ENCODE results near the gene EIF1AD.

The EIF1AD gene

DNA sequence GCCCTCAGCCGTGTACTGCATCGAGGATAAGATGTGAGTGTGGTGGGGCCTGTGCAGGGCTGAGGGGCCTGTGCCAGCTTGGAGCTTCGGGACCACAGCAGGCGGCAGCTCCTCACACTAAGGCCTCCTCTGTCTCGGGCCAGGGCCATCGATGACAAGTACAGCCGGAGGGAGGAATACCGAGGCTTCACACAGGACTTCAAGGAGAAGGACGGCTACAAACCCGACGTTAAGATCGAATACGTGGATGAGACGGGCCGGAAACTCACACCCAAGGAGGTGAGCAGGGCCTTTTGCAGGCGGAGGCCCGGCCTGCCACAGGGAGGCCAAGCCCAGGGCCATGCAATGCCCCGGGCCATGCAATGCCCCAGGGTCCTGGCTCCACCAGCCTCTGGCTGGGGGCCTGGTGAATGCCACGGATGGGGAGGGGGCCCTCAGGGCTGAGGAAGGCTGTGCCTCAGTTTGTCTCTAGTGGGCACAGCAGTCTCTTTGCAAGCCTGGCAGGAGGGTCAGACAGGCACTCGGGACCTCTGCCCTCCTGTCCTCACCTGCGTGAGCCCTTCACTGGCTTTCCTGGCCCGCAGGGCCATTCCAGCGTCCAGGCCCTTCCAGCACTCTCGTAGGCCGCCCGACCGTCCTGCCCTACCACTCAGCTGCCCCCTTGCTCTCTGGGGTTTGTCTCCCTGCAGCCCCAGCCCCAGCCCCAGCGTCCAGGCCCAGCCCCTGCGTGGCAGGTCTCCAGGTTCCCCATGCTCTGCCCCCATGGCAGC lies 24.2 kb downstream of the EIF1AD start:
- Histone ChIP-seq H3K4me3 (ENCODE audit: low read length) (no peak overlapping the region), H3K9ac (ENCODE audit: low read length) (no peak overlapping the region), H3K36me3 (replicated peaks; ENCODE audit: insufficient read depth, low read length) (no peaks in the 10 kb centered on the region), H3K4me1 (ENCODE audit: low read length) (no peaks in the 10 kb centered on the region), H3K4me2 (ENCODE audit: low read depth, low read length) (no peak overlapping the region), H3K9me2 (replicated peaks; ENCODE audit: insufficient read depth, low read length) (no peaks in the 10 kb centered on the region), H4K20me1 (ENCODE audit: insufficient read depth, low read length) (no peaks in the 10 kb centered on the region), H3K27ac (ENCODE audit: low read length) (no peak overlapping the region), H3F3A (ENCODE audit: insufficient read depth, low read length) (no peaks in the 10 kb centered on the region), H3K79me2 (ENCODE audit: low read length) (no peaks in the 10 kb centered on the region), H3K27me3 (replicated peaks; ENCODE audit: insufficient read depth, low read length) (no peaks in the 10 kb centered on the region), H3K9me3 (replicated peaks; ENCODE audit: insufficient read depth, low read length) (no peaks in the 10 kb centered on the region), H2AFZ (ENCODE audit: low read length) (no peak overlapping the region)
- TF ChIP-seq EZH2phosphoT487 (IDR thresholded peaks at IDR 0.05; ENCODE audit: low read length) (no peak), EZH2 (optimal IDR thresholded peaks at IDR 0.05; ENCODE audit: low read depth, low read length) (no peak)
- TF ChIP-seq, protein P1, sequence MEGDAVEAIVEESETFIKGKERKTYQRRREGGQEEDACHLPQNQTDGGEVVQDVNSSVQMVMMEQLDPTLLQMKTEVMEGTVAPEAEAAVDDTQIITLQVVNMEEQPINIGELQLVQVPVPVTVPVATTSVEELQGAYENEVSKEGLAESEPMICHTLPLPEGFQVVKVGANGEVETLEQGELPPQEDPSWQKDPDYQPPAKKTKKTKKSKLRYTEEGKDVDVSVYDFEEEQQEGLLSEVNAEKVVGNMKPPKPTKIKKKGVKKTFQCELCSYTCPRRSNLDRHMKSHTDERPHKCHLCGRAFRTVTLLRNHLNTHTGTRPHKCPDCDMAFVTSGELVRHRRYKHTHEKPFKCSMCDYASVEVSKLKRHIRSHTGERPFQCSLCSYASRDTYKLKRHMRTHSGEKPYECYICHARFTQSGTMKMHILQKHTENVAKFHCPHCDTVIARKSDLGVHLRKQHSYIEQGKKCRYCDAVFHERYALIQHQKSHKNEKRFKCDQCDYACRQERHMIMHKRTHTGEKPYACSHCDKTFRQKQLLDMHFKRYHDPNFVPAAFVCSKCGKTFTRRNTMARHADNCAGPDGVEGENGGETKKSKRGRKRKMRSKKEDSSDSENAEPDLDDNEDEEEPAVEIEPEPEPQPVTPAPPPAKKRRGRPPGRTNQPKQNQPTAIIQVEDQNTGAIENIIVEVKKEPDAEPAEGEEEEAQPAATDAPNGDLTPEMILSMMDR (IDR thresholded peaks at IDR 0.05; ENCODE audit: low read length) = no peak
- no peak for DNase-seq

DNA sequence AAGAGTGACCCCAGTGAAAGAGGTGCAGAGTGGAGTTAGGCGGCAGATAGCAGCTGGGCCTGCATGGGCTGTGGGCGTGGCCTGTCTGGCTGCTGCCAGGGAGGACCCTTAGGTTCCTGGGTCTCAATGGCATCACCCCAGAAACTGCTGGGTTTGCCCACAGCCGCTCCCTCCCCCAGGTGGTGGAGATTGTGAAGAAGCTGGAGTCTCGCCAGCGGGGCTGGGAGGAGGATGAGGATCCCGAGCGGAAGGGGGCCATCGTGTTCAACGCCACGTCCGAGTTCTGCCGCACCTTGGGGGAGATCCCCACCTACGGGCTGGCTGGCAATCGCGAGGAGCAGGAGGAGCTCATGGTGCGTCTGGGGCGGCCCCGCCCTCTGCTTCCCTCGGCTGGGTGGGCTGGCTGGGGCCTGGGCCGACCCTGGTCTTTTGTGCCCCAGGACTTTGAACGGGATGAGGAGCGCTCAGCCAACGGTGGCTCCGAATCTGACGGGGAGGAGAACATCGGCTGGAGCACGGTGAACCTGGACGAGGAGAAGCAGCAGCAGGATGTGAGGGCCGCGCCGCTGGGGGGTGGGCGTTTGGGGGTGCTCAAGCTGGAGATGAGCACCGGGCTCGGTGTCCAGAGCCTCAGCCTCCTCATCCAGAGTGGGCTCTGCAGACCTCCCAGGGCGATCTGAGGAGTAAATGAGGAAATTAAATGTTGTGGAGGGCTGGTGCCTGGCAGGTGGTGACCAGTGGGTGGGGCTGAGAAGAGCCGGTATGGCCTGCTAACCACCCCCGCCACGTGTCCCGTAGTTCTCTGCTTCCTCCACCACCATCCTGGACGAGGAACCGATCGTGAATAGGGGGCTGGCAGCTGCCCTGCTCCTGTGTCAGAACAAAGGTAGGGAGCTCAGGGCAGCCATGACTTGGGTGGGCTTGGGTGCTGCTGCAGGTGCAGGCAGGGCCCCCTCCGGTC lies 25.5 kb downstream of the EIF1AD start:
- Histone ChIP-seq H3K9me3 (replicated peaks; ENCODE audit: insufficient read depth, low read length) (no peaks in the 10 kb centered on the region), H3K4me3 (ENCODE audit: low read length) (no peak overlapping the region), H3K79me2 (ENCODE audit: low read length) (no peaks in the 10 kb centered on the region), H3K9ac (ENCODE audit: low read length) (no peak overlapping the region), H3K9me2 (replicated peaks; ENCODE audit: insufficient read depth, low read length) (no peaks in the 10 kb centered on the region), H3K36me3 (replicated peaks; ENCODE audit: insufficient read depth, low read length) (no peaks in the 10 kb centered on the region; the same call in 1 of the 2 replicates), H2AFZ (ENCODE audit: low read length) (no peak overlapping the region), H3K4me1 (ENCODE audit: low read length) (no peaks in the 10 kb centered on the region), H3K27ac (ENCODE audit: low read length) (no peak overlapping the region), H4K20me1 (ENCODE audit: insufficient read depth, low read length) (no peaks in the 10 kb centered on the region), H3K27me3 (replicated peaks; ENCODE audit: insufficient read depth, low read length) (no peaks in the 10 kb centered on the region), H3K4me2 (ENCODE audit: low read depth, low read length) (no peak overlapping the region), H3F3A (ENCODE audit: insufficient read depth, low read length) (no peaks in the 10 kb centered on the region)
- DNase-seq = no peak
- TF ChIP-seq, protein P1 (IDR thresholded peaks at IDR 0.05; ENCODE audit: low read length) = no peak
- TF ChIP-seq EZH2phosphoT487 (IDR thresholded peaks at IDR 0.05; ENCODE audit: low read length) = no peak

DNA sequence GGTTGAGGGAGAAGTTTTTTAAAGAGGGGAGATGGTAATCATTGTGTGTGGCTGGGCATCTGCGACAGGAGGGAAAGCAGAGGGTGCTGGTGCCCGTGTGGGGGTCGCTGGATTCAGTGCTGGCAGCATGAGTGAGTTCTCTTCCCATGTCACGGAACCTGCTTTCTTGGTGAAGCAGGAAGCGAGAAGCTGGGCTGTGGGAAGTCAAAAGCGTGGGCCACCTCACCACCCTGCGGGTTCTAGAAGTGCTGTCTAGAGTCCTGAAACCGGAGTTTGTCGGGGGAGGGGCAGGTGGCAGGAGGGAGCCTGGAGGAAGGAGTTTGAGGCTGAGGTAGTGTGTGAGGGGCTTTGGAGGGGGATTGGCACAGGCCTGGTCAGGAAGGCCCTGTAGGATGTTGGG lies 26.2 kb downstream of the EIF1AD start:
- DNase-seq = no peak
- no peak overlapping the region for H2AFZ ChIP-seq (ENCODE audit: low read length)
- TF ChIP-seq EZH2phosphoT487 (IDR thresholded peaks at IDR 0.05; ENCODE audit: low read length) = no peak
- TF ChIP-seq EZH2 (optimal IDR thresholded peaks at IDR 0.05; ENCODE audit: low read depth, low read length) = no peak
- TF ChIP-seq, protein P1 (IDR thresholded peaks at IDR 0.05; ENCODE audit: low read length) = no peak
- H3K79me2 ChIP-seq (ENCODE audit: low read length) = no peaks in the 10 kb centered on the region
- H3K4me3 ChIP-seq (ENCODE audit: low read length) = no peak overlapping the region
- H4K20me1 ChIP-seq (ENCODE audit: insufficient read depth, low read length) = no peaks in the 10 kb centered on the region
- H3F3A ChIP-seq (ENCODE audit: insufficient read depth, low read length) = no peaks in the 10 kb centered on the region
- H3K4me2 ChIP-seq (ENCODE audit: low read depth, low read length) = no peak overlapping the region
- no peak overlapping the region for H3K27ac ChIP-seq (ENCODE audit: low read length)
- H3K9me3 ChIP-seq (replicated peaks; ENCODE audit: insufficient read depth, low read length) = no peaks in the 10 kb centered on the region
- H3K9me2 ChIP-seq (replicated peaks; ENCODE audit: insufficient read depth, low read length) = no peaks in the 10 kb centered on the region
- no peaks in the 10 kb centered on the region for H3K27me3 ChIP-seq (replicated peaks; ENCODE audit: insufficient read depth, low read length)
- no peaks in the 10 kb centered on the region for H3K4me1 ChIP-seq (ENCODE audit: low read length)
- no peak overlapping the region for H3K9ac ChIP-seq (ENCODE audit: low read length)
- no peaks in the 10 kb centered on the region; the same call in 1 of the 2 replicates for H3K36me3 ChIP-seq (replicated peaks; ENCODE audit: insufficient read depth, low read length)
